Inferior parietal cortex (tissue), 1 donor: ENCODE measurements around the gene SDCBP2.

Experiments used
- DNase-seq: peaks from one replicate; pipeline ENCODE4 v3.0.0-alpha.2; 2016; ENCODE audit errors: extremely low spot score

Gene SDCBP2

GRCh38 chr20:1328680-1329330 is at the start of gene SDCBP2:
Gene SDCBP2, minus strand, starts transcription at chr20:1329139. Its CDS starts 8,723 bp downstream, at chr20:1320416.
- DNase-seq: no peak

GRCh38 chr20:1378735-1379125 is 49.8 kb upstream of the SDCBP2 start:
- no peak for DNase-seq

- no peak for DNase-seq
These were observed 49.2 kb upstream of the SDCBP2 start for GRCh38 chr20:1377984-1378734.

GRCh38 chr20:1377341-1377871 is 48.5 kb upstream of the SDCBP2 start:
- no peak for DNase-seq

GRCh38 chr20:1376408-1377270 is 47.7 kb upstream of the SDCBP2 start:
- no peak for DNase-seq

GRCh38 chr20:1376007-1376406 is 47.1 kb upstream of the SDCBP2 start:
- DNase-seq: no peak

- DNase-seq: no peak
These were observed 46.6 kb upstream of the SDCBP2 start for GRCh38 chr20:1375515-1375914.

GRCh38 chr20:1374246-1374645 is 45.3 kb upstream of the SDCBP2 start:
- no peak for DNase-seq

GRCh38 chr20:1373614-1374013 is 44.7 kb upstream of the SDCBP2 start:
- DNase-seq: peak; percentile 85

GRCh38 chr20:1373036-1373435 is 44.1 kb upstream of the SDCBP2 start:
- DNase-seq: no peak

- DNase-seq: no peak
These were observed 43.0 kb upstream of the SDCBP2 start for GRCh38 chr20:1371830-1372539.

GRCh38 chr20:1371202-1371782 is 42.4 kb upstream of the SDCBP2 start:
- no peak for DNase-seq

GRCh38 chr20:1370548-1371110 is 41.7 kb upstream of the SDCBP2 start:
- DNase-seq: no peak

GRCh38 chr20:1369970-1370369 is 41.0 kb upstream of the SDCBP2 start:
- peak; percentile 49 for DNase-seq

GRCh38 chr20:1368448-1369199 is 39.7 kb upstream of the SDCBP2 start:
- no peak for DNase-seq

- DNase-seq: no peak
These were observed 38.5 kb upstream of the SDCBP2 start for GRCh38 chr20:1367479-1367878.

- no peak for DNase-seq
These were observed 35.2 kb upstream of the SDCBP2 start for GRCh38 chr20:1364106-1364505.

- DNase-seq: no peak
These were observed 34.6 kb upstream of the SDCBP2 start for GRCh38 chr20:1363522-1363921.

- no peak for DNase-seq
These were observed 33.5 kb upstream of the SDCBP2 start for GRCh38 chr20:1362484-1362883.
